H1 (cell line): ENCODE results near the gene PCNP. TPM values are rescaled to one million over a fixed set of nuclear protein-coding genes. Genes with fewer than 3 reads are reported as not detected.
A peak's percentile ranks its signal among the peaks of the same experiment; 100 is the strongest.
"Not testable (repeated sequence)": the region's sequence is repeated elsewhere in the genome, so short reads cannot be mapped to it uniquely, and the experiment has no call there.

Source experiments
- CTCF ChIA-PET: fragments of 300-600 bp; sonication (Branson Sonifier 250); formaldehyde crosslinking; loops from one replicate; lab custom pipeline; 2021; ENCODE audit not compliant: partially characterized antibody; lab: Charles Lee
- POLR2A ChIA-PET: fragments of 300-600 bp; sonication (Branson Sonifier 250); formaldehyde crosslinking; loops from one replicate; lab custom pipeline; 2021; ENCODE audit warnings: inconsistent platforms; ENCODE audit not compliant: partially characterized antibody; lab: Charles Lee
- DNase-seq, 2 experiments: peaks; one replicate each; pipeline versions ENCODE4 v3.0.0 to v3.0.0-alpha.2; 2010 to 2022; ENCODE audit warnings: low spot score in 2 of 2, low read depth in 1 of 2, mixed read lengths in 1 of 2
- FAIRE-seq: peaks from 2 replicates; lab custom pipeline; 2011; peaks lifted over from hg19 to GRCh38; lab: Jason Lieb, UNC
- H2AFZ ChIP-seq: 2 replicates; pipeline ENCODE4 v1.8.1; 2012; ENCODE audit warnings: low read length, inconsistent platforms
- H2AK5ac ChIP-seq: 2 replicates; pipeline ENCODE4 v1.6.1; 2013; ENCODE audit warnings: low read depth, low read length
- H2BK120ac ChIP-seq: replicated peaks from 2 replicates; pipeline ENCODE3; 2013; ENCODE audit warnings: low read depth, low read length, inconsistent platforms
- H2BK12ac ChIP-seq: 2 replicates; pipeline ENCODE4 v1.6.1; 2013; ENCODE audit warnings: low read depth, low read length
- H2BK15ac ChIP-seq: 2 replicates; pipeline ENCODE4 v1.6.1; 2013; ENCODE audit warnings: low read length
- H2BK20ac ChIP-seq: 2 replicates; pipeline ENCODE4 v1.6.1; 2013; ENCODE audit warnings: low read length
- H2BK5ac ChIP-seq: 2 replicates; pipeline ENCODE4 v1.6.1; 2013; ENCODE audit warnings: low read depth, low read length
- H3K14ac ChIP-seq: 2 replicates; pipeline ENCODE4 v1.6.1; 2013; ENCODE audit warnings: inconsistent platforms; ENCODE audit not compliant: insufficient read length
- H3K18ac ChIP-seq: 2 replicates; pipeline ENCODE4 v1.6.1; 2013; ENCODE audit warnings: low read length; ENCODE audit errors: extremely low read depth
- H3K23ac ChIP-seq: 2 replicates; pipeline ENCODE4 v1.6.1; 2013; ENCODE audit warnings: inconsistent platforms; ENCODE audit not compliant: insufficient read length
- H3K23me2 ChIP-seq: 2 replicates; pipeline ENCODE4 v1.6.1; 2013; ENCODE audit warnings: low read depth, low read length
- H3K27ac ChIP-seq: 2 replicates; pipeline ENCODE4 v1.6.1; 2011; ENCODE audit warnings: low read depth, low read length, inconsistent platforms
- H3K27me3 ChIP-seq, 4 experiments: replicated peaks in 1 of 4; 1 replicate in 1 of 4; 2 replicates in 3 of 4; pipeline versions ENCODE4 v1.6.1 to v1.8.1; 2011 to 2013; ENCODE audit warnings: low read length in 3 of 4, mild to moderate bottlenecking in 3 of 4, inconsistent platforms in 2 of 4, mixed read lengths in 2 of 4, moderate library complexity in 1 of 4; ENCODE audit not compliant: control insufficient read depth in 3 of 4, insufficient read depth in 3 of 4; ENCODE audit errors: extremely low read depth in 1 of 4
- H3K36me3 ChIP-seq, 4 experiments: 2 replicates each; pipeline versions ENCODE4 v1.6.1 to v1.8.1; 2011 to 2013; ENCODE audit warnings: mild to moderate bottlenecking in 4 of 4, low read length in 3 of 4, moderate library complexity in 2 of 4, control low read depth in 1 of 4, inconsistent platforms in 1 of 4; ENCODE audit not compliant: insufficient read depth in 4 of 4, control insufficient read depth in 2 of 4
- H3K4ac ChIP-seq: replicated peaks from 2 replicates; pipeline ENCODE3; 2013; ENCODE audit warnings: low read length, low read depth, mixed read lengths, inconsistent platforms; ENCODE audit not compliant: insufficient read length
- H3K4me1 ChIP-seq, 4 experiments: replicated peaks in 1 of 4; 1 replicate in 1 of 4; 2 replicates in 3 of 4; pipeline versions ENCODE4 v1.6.1 to v1.8.1; 2011 to 2013; ENCODE audit warnings: low read length in 3 of 4, inconsistent platforms in 2 of 4, mixed read lengths in 1 of 4; ENCODE audit not compliant: insufficient read depth in 4 of 4, control insufficient read depth in 3 of 4
- H3K4me2 ChIP-seq, 2 experiments: 2 replicates each; pipeline versions ENCODE4 v1.6.1 to v1.8.1; 2011 to 2013; ENCODE audit warnings: low read depth in 2 of 2, low read length in 2 of 2, control low read depth in 1 of 2, inconsistent platforms in 1 of 2, mild to moderate bottlenecking in 1 of 2; ENCODE audit not compliant: insufficient read depth in 1 of 2
- H3K4me3 ChIP-seq, 4 experiments: fragments of 200-600, 300-600 bp in 1 of 4; sonication (generic), shearing (Covaris generic), sonication (Bioruptor Twin) in 1 of 4; 2 replicates each; pipeline versions ENCODE4 v1.5.1 to v1.8.1; 2011 to 2016; ENCODE audit warnings: low read length in 4 of 4, low read depth in 3 of 4, control low read depth in 2 of 4, inconsistent platforms in 2 of 4, mild to moderate bottlenecking in 2 of 4, mixed read lengths in 1 of 4, moderate library complexity in 1 of 4; ENCODE audit not compliant: insufficient read depth in 2 of 4; ENCODE audit errors: extremely low read depth in 1 of 4
- H3K56ac ChIP-seq: replicated peaks from 2 replicates; pipeline ENCODE3; 2013; ENCODE audit warnings: low read depth, mild to moderate bottlenecking, mixed read lengths, low read length, inconsistent platforms; ENCODE audit not compliant: insufficient read length
- H3K79me1 ChIP-seq: 2 replicates; pipeline ENCODE4 v1.6.1; 2013; ENCODE audit warnings: low read depth, low read length, control low read depth
- H3K79me2 ChIP-seq, 2 experiments: 2 replicates each; pipeline versions ENCODE4 v1.6.1 to v1.8.1; 2012 to 2013; ENCODE audit warnings: low read length in 2 of 2, mild to moderate bottlenecking in 2 of 2, inconsistent platforms in 1 of 2; ENCODE audit not compliant: insufficient read depth in 2 of 2, control insufficient read depth in 1 of 2
- H3K9ac ChIP-seq, 4 experiments: replicated peaks in 1 of 4; 1 replicate in 1 of 4; 2 replicates in 3 of 4; pipeline versions ENCODE4 v1.6.1 to v1.8.1; 2011 to 2013; ENCODE audit warnings: low read depth in 3 of 4, low read length in 3 of 4, control low read depth in 2 of 4, mild to moderate bottlenecking in 2 of 4, moderate library complexity in 2 of 4, inconsistent platforms in 1 of 4; ENCODE audit errors: extremely low read depth in 1 of 4
- H3K9me3 ChIP-seq, 2 experiments: 2 replicates each; pipeline versions ENCODE4 v1.6.1 to v1.8.1; 2012 to 2013; ENCODE audit warnings: mild to moderate bottlenecking in 2 of 2, moderate library complexity in 2 of 2, control low read depth in 1 of 2, inconsistent platforms in 1 of 2, low read depth in 1 of 2, low read length in 1 of 2, mixed read lengths in 1 of 2; ENCODE audit not compliant: insufficient read depth in 2 of 2
- H4K20me1 ChIP-seq, 2 experiments: replicated peaks in 1 of 2; 2 replicates each; pipeline versions ENCODE3 to v1.8.1; 2011 to 2013; ENCODE audit warnings: inconsistent platforms in 2 of 2, low read length in 2 of 2, mild to moderate bottlenecking in 1 of 2; ENCODE audit not compliant: insufficient read depth in 2 of 2, control insufficient read depth in 1 of 2
- H4K5ac ChIP-seq: 2 replicates; pipeline ENCODE4 v1.6.1; 2013; ENCODE audit warnings: low read length, low read depth, mixed read lengths, inconsistent platforms; ENCODE audit not compliant: insufficient read length
- H4K8ac ChIP-seq: 2 replicates; pipeline ENCODE4 v1.8.0; 2013; ENCODE audit warnings: mild to moderate bottlenecking, moderate library complexity, low read length, inconsistent platforms; ENCODE audit not compliant: insufficient read depth; ENCODE audit errors: extremely low read depth
- H4K91ac ChIP-seq: replicated peaks from 2 replicates; pipeline ENCODE3; 2013; ENCODE audit warnings: low read length, mixed read lengths, inconsistent platforms; ENCODE audit not compliant: insufficient read length
- WGBS, 2 experiments: shearing (Covaris generic) in 1 of 2; methylation state at CpG; one replicate each; pipeline versions ENCODE4 v1.1.6 to v1.1.7; 2013 to 2015; ENCODE audit warnings: low lambda C conversion rate in 2 of 2, mixed read lengths in 2 of 2, inconsistent platforms in 1 of 2, low coverage in 1 of 2, missing lambda C conversion rate in 1 of 2; ENCODE audit not compliant: insufficient replicate concordance in 2 of 2, insufficient coverage in 1 of 2, insufficient read length in 1 of 2; ENCODE audit errors: extremely low coverage in 1 of 2, missing lambda C conversion rate in 1 of 2; 5-methylcytosine and 5-hydroxymethylcytosine counted together
- polyA plus RNA-seq, 7 experiments: library from polyadenylated mRNA; depleted of rRNA in 3 of 7; stranded (reverse) in 5 of 7; unstranded in 2 of 7; fragments of >200 nt in 5 of 7; fragments of 200-250 nt in 2 of 7; gene quantifications; 1 replicate in 5 of 7; 2 replicates in 1 of 7; 4 replicates in 1 of 7; pipeline versions ENCODE4 v1.2.1 to v1.2.3, GENCODE V29; 2011 to 2013; ENCODE audit warnings: missing spikeins in 2 of 7, mixed read lengths in 2 of 7
- total RNA-seq: library from RNA; stranded (reverse); fragmentation: NEBNext Ultra II Directional; extraction: Animal tissue kit (Norgen Biotek cat#: 25700); gene quantifications from 2 replicates; pipeline ENCODE4 v1.2.1, GENCODE V29; 2021

The PCNP gene
- total and polyA plus RNA-seq, 2 of the 8 experiments (the other 6 are each of a cell fraction or from before 2014, with no cell fraction given), result 29.1 to 192 TPM

DNA sequence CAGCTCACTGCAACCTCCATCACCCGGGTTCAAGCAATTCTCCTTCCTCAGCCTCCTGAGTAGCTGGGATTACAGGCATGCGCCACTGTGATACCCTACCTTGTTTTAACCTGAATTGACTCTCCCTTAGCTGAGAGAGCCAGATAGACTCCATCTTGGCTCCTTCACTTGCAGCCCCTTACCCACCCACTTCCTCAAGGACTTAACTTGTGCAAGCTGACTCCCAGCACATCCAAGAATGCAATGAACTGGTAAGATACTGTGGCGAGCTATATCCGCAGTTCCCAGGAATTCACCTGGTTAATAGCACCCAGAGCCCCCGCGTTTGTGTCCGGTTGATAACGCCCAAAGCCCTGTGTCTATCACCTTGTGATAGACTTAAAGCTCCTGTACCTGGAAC is 58.0 kb downstream of the PCNP start:
- not testable (repeated sequence) for H4K8ac ChIP-seq, H3K18ac ChIP-seq, H2BK15ac ChIP-seq, H2BK20ac ChIP-seq, H4K5ac ChIP-seq, H3K27ac ChIP-seq, H3K23me2 ChIP-seq, H3K56ac ChIP-seq, H3K4ac ChIP-seq, H3K9ac ChIP-seq, H4K20me1 ChIP-seq, FAIRE-seq, H2AFZ ChIP-seq, H3K36me3 ChIP-seq, H3K23ac ChIP-seq, H4K91ac ChIP-seq, H3K4me1 ChIP-seq, H2AK5ac ChIP-seq, H3K4me2 ChIP-seq, H2BK12ac ChIP-seq, H3K27me3 ChIP-seq, H3K14ac ChIP-seq, H3K9me3 ChIP-seq, H3K4me3 ChIP-seq, H3K79me2 ChIP-seq, H2BK5ac ChIP-seq, H2BK120ac ChIP-seq, H3K79me1 ChIP-seq
- 93% methylated on average over 8 of the region's 8 CpGs; no CpG with 5 or more reads in 1 of the 2 experiments for WGBS, 2 experiments
- CTCF ChIA-PET, result interaction anchor here (0.6 to 1.2 kb wide), 6 partner anchors 8 to 96 kb away, joined by 3 to 4 read pairs (median 3); no protein-coding TSS in a partner anchor
- DNase-seq, result peak in 1 of 2 experiments; percentile 37
- POLR2A ChIA-PET, result interaction anchor here (0.6 to 1.1 kb wide), 2 partner anchors 58 to 308 kb away, joined by 3 read pairs; partner anchors contain the start of gene PCNP
